ENCODE results near the gene IPCEF1.
A peak's percentile ranks its signal among the peaks of the same experiment; 100 is the strongest.

The IPCEF1 gene

GRCh38 chr6:154157082-154157481 lies 199.5 kb downstream of the IPCEF1 start:
- DNase-seq = peak in 2 of 4 experiments; percentile 12 to 14

GRCh38 chr6:154156135-154156896 lies 200.3 kb downstream of the IPCEF1 start:
- peak; percentile 72 to 86 (median 81) for DNase-seq

- peak; percentile 81 to 91 (median 86) for DNase-seq
Observed at GRCh38 chr6:154154389-154154967, 202.1 kb downstream of the IPCEF1 start.

GRCh38 chr6:154143753-154144152 lies 212.8 kb downstream of the IPCEF1 start:
- no peak for DNase-seq

- peak in 1 of 4 experiments; percentile 6 for DNase-seq
Observed at GRCh38 chr6:154140743-154141142, 215.9 kb downstream of the IPCEF1 start.

GRCh38 chr6:154139892-154140291 lies 216.7 kb downstream of the IPCEF1 start:
- DNase-seq = peak; percentile 57 to 85 (median 70)

- peak; percentile 52 to 65 (median 57) for DNase-seq
Observed at GRCh38 chr6:154138793-154139192, 217.8 kb downstream of the IPCEF1 start.

- DNase-seq = no peak
Observed at GRCh38 chr6:154134471-154135147, 222.0 kb downstream of the IPCEF1 start.

GRCh38 chr6:154127657-154128056 lies 228.9 kb downstream of the IPCEF1 start:
- DNase-seq = no peak

GRCh38 chr6:154125421-154125820 lies 231.2 kb downstream of the IPCEF1 start:
- DNase-seq = peak in 3 of 4 experiments; percentile 5 to 9 (median 7)

GRCh38 chr6:154123155-154123956 lies 233.2 kb downstream of the IPCEF1 start:
- peak; percentile 16 to 50 (median 24) for DNase-seq

- DNase-seq = no peak
Observed at GRCh38 chr6:154122195-154122925, 234.2 kb downstream of the IPCEF1 start.

- DNase-seq = no peak
Observed at GRCh38 chr6:154117485-154117884, 239.1 kb downstream of the IPCEF1 start.

- DNase-seq = no peak
Observed at GRCh38 chr6:154113392-154113791, 243.2 kb downstream of the IPCEF1 start.

- peak in 1 of 4 experiments; percentile 20 for DNase-seq
Observed at GRCh38 chr6:154112181-154112809, 244.3 kb downstream of the IPCEF1 start.

- no peak for DNase-seq
Observed at GRCh38 chr6:154111025-154111424, 245.6 kb downstream of the IPCEF1 start.

- DNase-seq = no peak
Observed at GRCh38 chr6:154106251-154106650, 250.4 kb downstream of the IPCEF1 start.
